Forelimb muscle (tissue), 1 donor: ENCODE measurements around the gene RBM22. TPM values are rescaled to one million over a fixed set of nuclear protein-coding genes. Genes with fewer than 3 reads are reported as not detected.
A peak's percentile ranks its signal among the peaks of the same experiment; 100 is the strongest.

Experiments
- DNase-seq: peaks from one replicate; pipeline ENCODE4 v3.0.0-alpha.2; 2013; ENCODE audit warnings: low read depth
- polyA plus RNA-seq: library from polyadenylated mRNA; unstranded; fragments of 120-200 nt; gene quantifications from one replicate; pipeline ENCODE4 v1.2.1, GENCODE V29; 2013; ENCODE audit not compliant: insufficient read length

RBM22 gene
- polyA plus RNA-seq, 1 donor = 42.0 TPM

DNA sequence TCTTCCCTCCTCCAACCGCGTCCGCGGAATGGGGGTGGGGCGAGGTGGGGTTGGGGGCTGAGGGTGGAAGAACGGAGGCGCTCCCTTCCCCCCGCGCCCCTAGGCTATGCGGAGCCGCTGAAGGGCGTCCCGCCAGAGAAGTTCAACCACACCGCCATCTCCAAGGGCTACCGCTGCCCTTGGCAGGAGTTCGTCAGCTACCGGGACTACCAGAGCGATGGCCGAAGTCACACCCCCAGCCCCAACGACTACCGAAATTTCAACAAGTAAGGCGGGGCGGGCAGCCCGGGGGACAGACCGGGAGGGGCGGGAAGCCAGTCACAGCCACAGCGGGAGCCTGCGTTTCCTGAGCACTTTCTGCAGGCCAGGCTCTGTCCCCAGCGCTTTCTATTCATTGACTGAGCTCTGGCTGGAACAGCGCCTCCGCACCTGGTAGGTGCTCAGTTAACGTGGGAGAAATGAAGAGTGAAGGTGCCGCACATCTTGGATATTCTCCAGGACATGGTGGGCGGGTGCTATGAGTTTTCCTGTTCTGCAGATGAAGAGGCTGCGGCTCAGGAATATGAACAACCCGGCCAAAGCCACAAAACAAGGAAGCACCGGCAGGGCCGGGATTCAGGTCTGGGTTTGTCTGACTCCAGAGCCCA is 28.5 kb downstream of the RBM22 start:
- no peak for DNase-seq

DNA sequence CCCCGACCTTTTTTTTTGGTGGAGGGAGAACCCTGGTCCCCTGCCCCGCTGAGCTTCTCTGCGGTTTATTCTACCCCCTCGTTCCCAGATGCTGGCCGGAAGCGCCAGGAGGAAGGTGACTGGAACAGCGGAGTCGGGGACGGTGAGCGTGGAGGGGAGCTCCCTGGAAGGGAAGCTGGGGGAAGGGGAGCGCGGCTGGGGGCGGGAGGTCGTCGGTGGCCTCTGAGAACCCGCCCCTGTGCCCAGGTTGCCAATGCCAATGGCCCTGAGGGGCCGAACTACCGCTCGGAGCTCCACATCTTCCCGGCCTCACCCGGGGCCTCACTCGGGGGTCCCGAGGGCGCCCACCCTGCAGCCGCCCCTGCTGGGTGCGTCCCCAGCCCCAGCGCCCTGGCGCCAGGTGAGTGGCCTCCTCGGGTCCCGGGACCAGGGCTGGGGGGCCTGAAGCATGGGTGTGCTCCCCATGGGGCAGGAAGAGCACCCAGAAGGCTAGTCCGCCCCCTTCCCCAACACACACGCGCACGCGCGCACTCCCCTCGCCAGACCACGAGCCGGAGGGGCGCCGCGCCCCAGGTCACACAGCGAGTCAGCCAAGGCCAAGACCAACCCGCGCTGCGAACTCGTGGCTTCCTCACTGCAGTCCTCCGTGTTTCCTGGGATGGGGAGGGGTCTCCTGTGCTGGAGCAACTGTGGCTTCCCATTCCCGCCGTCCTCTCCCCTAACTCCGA is 29.2 kb downstream of the RBM22 start:
- DNase-seq = no peak

DNA sequence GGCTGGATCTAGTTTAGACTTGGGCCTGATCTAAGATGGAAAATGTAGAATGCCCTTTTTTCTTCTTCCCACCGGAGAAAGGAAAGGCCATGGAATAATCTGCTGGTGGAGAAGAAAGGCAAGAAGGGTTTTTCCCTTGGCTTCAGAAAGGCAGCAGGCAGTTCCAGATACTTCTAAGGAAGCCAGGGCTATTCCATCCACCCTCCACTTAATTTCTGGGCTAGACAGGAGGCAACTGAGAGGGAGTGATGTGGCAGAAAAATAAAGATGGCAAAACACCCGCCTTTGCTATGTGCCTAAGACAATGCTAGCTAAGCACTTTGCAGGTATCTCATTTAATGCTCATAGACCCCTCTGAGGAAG is 29.9 kb downstream of the RBM22 start:
- DNase-seq = no peak

DNA sequence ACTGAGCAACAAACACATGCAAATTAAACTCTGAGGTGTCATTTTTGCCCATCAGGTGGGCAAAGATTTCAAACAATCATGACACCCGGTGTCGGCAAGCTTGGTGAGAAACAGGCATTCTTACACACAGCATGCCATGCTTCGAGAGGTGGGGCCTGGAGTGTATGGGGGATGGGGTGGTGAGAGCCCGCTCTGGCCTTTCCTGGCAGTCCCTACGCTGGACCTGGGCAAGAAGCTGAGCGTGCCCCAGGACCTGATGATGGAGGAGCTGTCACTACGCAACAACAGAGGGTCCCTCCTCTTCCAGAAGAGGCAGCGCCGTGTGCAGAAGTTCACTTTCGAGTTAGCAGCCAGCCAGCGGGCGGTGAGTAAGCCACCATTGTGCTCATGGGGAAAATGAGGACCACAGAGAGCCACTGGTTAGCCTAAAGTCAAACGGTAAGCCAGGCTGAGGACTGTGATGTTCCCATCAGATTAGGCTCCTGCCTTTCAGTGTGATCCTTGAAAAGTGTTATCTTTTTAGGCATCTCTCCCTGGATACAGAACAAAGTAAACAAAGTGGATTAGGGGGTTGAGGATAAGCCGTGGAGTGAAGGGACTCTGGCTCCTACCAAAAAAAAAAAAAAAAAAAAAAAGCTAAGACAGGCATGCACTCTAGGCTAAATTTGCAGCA is 30.5 kb downstream of the RBM22 start:
- no peak for DNase-seq

GRCh38 chr5:150665044-150665443 is 35.8 kb downstream of the RBM22 start:
- no peak for DNase-seq

DNA sequence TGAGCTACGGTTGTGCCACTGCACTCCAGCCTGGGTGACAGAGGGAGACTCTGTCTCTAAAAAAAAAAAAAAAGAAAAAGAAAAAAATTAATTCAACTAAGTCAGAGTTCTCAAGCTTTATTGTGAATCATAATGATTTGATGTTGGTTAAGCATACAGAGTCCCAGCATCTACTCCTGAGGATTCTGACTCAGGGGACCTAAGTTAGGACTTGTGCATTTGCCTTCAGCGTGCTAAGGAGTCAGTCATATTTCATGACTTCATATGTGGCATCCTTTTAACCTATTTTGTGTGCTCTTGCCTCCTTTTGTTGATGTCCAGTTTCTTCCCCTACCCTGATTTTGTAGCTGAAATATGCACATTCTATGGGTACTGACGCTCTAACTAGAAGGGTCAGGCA is 36.9 kb downstream of the RBM22 start:
- DNase-seq = no peak

GRCh38 chr5:150662731-150663516 is 37.9 kb downstream of the RBM22 start:
- no peak for DNase-seq

DNA sequence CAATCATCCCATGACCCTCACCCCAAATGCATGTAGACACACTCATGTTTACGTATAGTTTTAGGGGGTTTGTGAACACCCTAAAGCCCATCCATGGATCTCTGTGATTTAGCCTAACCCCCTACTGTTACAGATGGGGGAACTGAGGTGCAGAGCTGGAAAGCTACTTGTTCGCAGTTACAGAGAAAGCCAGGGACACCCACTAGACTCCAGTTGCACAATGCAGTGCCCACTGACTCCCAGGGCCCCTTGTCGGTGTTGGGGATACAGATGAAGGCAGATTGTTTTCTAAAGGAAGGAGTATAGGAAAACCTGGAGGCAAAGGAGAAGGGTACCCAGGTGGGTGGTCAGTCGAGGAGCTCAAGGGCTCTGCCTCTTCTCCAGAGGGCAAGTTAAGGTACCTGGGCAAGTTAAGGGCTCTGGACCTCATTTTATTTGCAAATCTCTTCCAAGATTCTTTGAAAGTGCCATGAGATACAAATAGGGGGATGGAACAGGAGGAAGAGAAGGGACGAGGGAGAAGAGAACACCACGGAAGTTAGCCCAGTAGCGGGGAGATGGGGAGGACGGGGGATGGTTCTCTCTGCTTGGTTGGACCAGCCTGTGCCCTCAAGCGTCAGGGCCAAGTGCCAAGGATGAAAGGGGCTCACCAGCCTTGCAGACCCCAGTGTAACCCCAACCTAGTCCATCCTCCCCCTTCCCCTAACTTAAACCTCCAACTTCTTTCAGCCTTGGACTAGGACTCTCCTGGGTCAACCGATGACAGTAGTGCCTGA is 38.9 kb downstream of the RBM22 start:
- no peak for DNase-seq

- no peak for DNase-seq
Observed at GRCh38 chr5:150661086-150661485, 39.8 kb downstream of the RBM22 start, which contains the start of gene MYOZ3. MYOZ3 (plus strand) TSS chr5:150661251; CDS start chr5:150662942, 1,691 bp downstream.

DNA sequence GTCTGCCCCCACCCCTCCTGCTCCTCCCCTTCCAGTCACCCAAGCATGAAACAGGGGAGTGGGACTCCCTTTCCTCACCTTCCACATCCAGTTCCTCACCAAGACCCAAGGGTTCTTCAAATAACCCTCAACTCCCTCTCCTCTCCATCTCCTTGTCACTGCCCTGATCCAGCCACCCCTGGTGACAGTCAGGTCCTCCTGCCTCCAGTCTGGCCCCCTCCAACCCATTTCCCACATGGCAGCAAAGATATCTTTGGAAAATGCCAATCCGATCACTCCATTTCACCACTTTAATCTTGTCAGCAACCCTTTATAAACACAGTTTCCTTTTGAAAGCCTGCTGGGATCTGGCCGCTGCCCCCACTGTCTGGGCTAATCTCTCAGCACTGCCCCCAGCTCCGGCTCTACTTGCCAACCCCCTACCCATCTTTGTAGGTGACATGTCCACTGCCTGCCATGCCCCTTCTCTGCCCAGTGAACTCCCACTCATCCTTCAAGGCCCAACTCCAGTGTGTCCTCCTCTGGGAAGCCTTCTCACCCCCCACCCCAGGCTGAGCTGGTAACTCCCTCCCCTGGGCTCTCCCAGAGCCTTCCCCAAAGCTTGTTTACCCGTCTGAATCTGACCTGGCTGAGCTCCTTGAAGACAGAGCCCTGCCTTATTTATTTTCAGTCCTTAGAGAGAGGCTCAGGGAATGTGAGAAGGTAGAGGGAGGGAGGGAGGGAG is 40.6 kb downstream of the RBM22 start:
- no peak for DNase-seq

GRCh38 chr5:150659360-150660107 is 41.3 kb downstream of the RBM22 start:
- DNase-seq = no peak

- DNase-seq = no peak
Observed at GRCh38 chr5:150658699-150659265, 42.1 kb downstream of the RBM22 start.

DNA sequence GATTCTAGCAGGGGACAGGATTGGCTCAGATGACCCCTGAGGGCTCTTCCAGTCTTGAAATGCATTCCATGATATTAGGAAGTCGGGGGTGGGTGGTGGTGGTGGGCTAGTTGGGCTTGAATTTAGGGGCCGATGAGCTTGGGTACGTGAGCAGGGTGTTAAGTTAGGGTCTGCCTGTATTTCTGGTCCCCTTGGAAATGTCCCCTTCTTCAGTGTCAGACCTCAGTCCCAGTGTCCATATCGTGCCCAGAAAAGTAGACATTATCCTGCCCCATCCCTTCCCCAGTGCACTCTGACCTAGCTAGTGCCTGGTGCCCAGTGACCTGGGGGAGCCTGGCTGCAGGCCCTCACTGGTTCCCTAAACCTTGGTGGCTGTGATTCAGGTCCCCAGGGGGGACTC is 42.7 kb downstream of the RBM22 start:
- DNase-seq = no peak

DNA sequence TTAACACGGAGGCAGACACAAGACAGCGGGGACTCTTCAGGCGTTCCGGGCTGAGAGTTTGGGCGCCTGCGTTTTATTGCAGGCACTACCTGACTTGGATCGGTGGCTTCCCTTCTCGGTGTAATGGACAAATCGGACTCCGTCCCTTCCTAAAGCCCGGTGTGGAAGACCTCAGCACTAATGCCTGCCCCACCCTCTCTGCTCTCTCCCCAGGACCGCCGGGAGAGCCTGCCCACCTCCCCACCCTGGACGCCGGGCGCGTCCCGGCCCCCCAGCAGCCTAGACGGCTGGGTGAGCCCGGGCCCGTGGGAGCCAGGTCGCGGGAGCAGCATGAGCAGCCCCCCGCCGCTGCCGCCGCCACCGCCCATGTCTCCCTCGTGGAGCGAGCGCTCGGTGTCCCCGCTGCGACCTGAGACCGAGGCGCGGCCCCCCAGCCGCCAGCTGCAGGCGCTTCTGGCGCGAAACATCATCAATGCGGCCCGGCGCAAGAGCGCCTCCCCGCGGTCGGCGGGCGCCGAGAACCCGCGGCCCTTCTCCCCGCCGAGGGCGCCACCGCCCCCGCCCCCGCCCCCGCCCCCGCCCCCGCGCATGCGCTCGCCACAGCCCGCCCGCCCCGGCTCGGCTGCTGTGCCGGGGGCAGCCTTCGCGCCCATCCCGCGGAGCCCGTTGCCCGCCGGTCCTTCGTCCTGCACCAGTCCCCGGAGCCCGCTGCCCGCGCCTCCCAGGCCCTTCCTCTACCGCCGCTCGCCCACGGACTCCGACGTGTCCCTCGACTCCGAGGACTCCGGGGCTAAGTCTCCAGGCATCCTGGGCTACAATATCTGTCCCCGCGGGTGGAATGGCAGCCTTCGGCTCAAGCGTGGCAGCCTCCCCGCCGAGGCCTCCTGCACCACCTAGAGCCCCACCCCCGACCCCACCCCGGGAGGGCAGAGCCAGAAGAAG is 44.4 kb downstream of the RBM22 start:
- DNase-seq = peak; percentile 61

- no peak for DNase-seq
Observed at GRCh38 chr5:150655221-150655620, 45.6 kb downstream of the RBM22 start.

- DNase-seq = no peak
Observed at GRCh38 chr5:150653762-150654556, 46.9 kb downstream of the RBM22 start.

- DNase-seq = no peak
Observed at GRCh38 chr5:150653145-150653761, 47.6 kb downstream of the RBM22 start.
